ENCODE measurements around the gene SEC14L5. TPM values are rescaled to one million over a fixed set of nuclear protein-coding genes. Genes with fewer than 3 reads are reported as not detected.

The SEC14L5 gene
- polyA plus RNA-seq, 1 experiment, result 0.05 TPM

DNA sequence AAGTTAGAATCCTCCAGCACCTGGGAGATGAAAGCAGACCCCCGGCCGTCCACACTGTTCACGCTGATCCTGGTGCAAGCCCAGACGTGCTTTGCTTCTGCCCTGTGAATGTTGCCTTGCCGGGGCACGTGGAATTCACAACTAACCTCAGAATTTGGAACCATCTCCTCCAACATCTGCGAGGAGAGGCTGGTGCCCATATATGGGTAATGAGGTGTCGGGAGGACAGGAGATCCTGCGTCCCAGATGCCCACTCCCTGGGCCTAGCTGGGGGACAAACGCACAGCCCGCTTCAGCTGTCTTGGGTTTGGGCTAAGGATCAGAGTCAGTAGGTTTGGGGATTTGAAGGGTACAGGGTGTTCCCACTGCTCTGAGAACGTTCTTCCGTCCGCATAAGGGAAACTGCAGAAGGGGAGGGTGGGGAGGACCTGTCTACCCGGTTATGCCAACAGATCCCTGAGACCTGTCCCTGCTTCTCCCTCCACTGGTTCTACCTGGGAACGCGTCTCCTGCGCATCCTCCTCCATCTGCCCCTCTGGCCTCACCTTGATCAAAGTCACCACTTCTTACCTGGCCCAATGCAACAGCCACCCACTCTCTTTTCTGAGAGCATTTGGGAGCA is 35.3 kb upstream of the SEC14L5 start:
- CTCF ChIA-PET, result no interaction called here
- Histone ChIP-seq H3K9me3 (ENCODE audit: control insufficient read depth, insufficient read depth, low read length) (peaks cover 15% of the 10 kb centered on the region), H3K27me3 (ENCODE audit: control insufficient read depth, insufficient read depth, low read length) (peaks cover 2% of the 10 kb centered on the region), H3K4me3 (ENCODE audit: low read depth, low read length) (no peak overlapping the region), H3K27ac (ENCODE audit: low read depth, low read length) (no peak overlapping the region)
- POLR2A ChIA-PET, result no interaction called here
- DNase-seq (ENCODE audit: low read depth, low spot score), result no peak
- TF ChIP-seq, protein P1, sequence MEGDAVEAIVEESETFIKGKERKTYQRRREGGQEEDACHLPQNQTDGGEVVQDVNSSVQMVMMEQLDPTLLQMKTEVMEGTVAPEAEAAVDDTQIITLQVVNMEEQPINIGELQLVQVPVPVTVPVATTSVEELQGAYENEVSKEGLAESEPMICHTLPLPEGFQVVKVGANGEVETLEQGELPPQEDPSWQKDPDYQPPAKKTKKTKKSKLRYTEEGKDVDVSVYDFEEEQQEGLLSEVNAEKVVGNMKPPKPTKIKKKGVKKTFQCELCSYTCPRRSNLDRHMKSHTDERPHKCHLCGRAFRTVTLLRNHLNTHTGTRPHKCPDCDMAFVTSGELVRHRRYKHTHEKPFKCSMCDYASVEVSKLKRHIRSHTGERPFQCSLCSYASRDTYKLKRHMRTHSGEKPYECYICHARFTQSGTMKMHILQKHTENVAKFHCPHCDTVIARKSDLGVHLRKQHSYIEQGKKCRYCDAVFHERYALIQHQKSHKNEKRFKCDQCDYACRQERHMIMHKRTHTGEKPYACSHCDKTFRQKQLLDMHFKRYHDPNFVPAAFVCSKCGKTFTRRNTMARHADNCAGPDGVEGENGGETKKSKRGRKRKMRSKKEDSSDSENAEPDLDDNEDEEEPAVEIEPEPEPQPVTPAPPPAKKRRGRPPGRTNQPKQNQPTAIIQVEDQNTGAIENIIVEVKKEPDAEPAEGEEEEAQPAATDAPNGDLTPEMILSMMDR (IDR thresholded peaks at IDR 0.05; ENCODE audit: low read depth, low read length), result no peak

DNA sequence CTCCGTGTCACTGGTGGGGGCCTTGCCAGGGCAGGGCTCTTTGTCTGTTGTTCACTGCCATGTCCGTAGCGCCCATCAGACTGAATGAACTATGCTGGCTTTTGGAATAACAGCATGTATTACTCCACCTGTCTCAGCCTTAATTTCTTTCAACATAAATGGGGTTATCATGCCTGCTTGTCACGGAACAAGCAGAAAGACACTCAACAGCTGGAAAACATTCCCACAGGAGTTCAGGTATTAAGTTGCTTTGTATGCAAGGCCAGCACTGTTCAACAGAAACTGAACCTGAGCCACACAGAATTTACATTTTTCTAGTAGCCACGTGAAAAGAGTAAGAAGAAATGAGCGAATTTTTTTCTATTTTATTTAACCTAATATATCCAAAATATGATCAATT is 34.3 kb upstream of the SEC14L5 start:
- POLR2A ChIA-PET, result no interaction called here

DNA sequence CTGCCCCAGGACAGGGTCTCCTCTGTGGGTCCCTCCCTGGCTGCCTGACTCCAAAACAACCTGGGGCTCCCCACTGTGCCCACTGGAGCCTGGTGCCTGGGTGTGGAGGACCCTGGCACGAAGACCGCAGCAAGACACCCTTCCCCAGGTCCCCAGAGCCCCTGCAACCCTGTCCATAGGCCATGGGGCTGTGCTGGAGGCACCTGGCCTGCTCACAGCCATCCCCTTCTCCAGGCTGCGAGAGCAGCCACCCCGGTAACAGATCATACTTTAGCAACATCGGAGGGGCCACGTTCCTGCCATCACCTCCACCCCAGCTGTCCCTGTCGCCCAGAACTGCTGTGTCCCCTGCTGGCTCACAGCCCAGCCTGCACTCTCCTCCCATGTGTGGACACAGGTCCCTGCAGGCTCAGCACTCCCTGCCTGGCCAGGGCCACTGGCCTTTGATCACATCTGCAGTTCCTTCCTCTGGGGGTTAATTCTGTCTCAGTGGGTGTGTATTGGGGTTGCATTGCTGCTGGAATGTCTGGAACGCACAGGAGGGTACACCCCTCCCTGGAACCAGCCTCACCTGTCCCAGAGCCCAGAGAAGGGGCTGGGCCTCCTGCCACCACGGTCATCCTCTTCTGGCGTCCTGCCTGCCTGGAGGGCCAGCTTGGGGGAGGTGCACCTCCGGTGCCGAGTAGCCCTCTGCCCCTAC is 33.4 kb upstream of the SEC14L5 start:
- peaks cover 2% of the 10 kb centered on the region for H3K27me3 ChIP-seq (ENCODE audit: control insufficient read depth, insufficient read depth, low read length)
- H3K27ac ChIP-seq (ENCODE audit: low read depth, low read length), result no peak overlapping the region
- peaks cover 21% of the 10 kb centered on the region for H3K9me3 ChIP-seq (ENCODE audit: control insufficient read depth, insufficient read depth, low read length)
- no peak for DNase-seq (ENCODE audit: low read depth, low spot score)
- TF ChIP-seq, protein P1 (IDR thresholded peaks at IDR 0.05; ENCODE audit: low read depth, low read length), result no peak
- POLR2A ChIA-PET, result no interaction called here
- no peak overlapping the region for H3K4me3 ChIP-seq (ENCODE audit: low read depth, low read length)
- CTCF ChIA-PET, result no interaction called here

More for the DNA sequence above, 34.3 kb upstream of the SEC14L5 start:
- Histone ChIP-seq H3K4me3 (ENCODE audit: low read depth, low read length) (no peak overlapping the region), H3K27ac (ENCODE audit: low read depth, low read length) (no peak overlapping the region), H3K27me3 (ENCODE audit: control insufficient read depth, insufficient read depth, low read length) (peaks cover 2% of the 10 kb centered on the region), H3K9me3 (ENCODE audit: control insufficient read depth, insufficient read depth, low read length) (peaks cover 21% of the 10 kb centered on the region)
- CTCF ChIA-PET, result no interaction called here
- no peak for DNase-seq (ENCODE audit: low read depth, low spot score)
- TF ChIP-seq, protein P1 (IDR thresholded peaks at IDR 0.05; ENCODE audit: low read depth, low read length), result no peak

DNA sequence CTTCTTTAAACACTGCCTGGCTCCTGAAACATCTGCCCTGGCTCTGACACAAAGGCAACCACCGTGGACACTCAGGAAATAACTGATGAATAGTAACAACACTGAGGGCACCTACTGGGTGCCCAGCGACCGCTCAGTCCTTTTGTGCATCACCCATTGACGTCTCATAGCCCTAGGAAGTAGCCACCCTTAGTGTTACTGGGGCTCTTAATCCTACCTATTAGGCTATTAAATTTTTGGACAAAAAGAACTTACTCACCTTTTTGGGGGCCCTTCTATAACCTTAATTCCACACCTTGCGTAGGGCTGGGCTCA is 32.9 kb upstream of the SEC14L5 start:
- ChIA-PET CTCF (no interaction called here), POLR2A (no interaction called here)
- Histone ChIP-seq H3K27me3 (ENCODE audit: control insufficient read depth, insufficient read depth, low read length) (peaks cover 2% of the 10 kb centered on the region), H3K9me3 (ENCODE audit: control insufficient read depth, insufficient read depth, low read length) (peaks cover 21% of the 10 kb centered on the region), H3K27ac (ENCODE audit: low read depth, low read length) (no peak overlapping the region), H3K4me3 (ENCODE audit: low read depth, low read length) (no peak overlapping the region)
- TF ChIP-seq, protein P1 (IDR thresholded peaks at IDR 0.05; ENCODE audit: low read depth, low read length), result no peak
- no peak for DNase-seq (ENCODE audit: low read depth, low spot score)

DNA sequence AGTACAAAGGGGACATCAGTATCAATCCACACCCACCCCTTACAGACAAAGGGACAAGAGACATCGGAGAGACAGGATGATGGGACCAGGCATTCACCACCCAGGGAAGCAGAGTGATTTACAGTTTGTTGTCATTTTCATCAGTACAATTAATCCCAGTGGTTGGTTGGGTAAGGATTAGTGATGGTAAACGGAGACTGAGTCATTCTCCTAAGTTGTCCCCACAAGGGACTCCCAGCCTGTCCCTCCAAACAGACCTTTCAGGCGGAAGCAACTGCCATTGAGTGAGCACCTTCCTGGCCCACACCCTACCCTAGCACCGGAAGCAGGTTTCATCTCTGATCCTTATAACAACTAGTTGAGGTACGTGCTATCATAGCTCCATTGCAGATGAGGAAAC is 32.3 kb upstream of the SEC14L5 start:
- TF ChIP-seq, protein P1 (IDR thresholded peaks at IDR 0.05; ENCODE audit: low read depth, low read length), result no peak
- ChIA-PET POLR2A (no interaction called here), CTCF (no interaction called here)
- Histone ChIP-seq H3K27ac (ENCODE audit: low read depth, low read length) (no peak overlapping the region), H3K9me3 (ENCODE audit: control insufficient read depth, insufficient read depth, low read length) (peaks cover 21% of the 10 kb centered on the region), H3K4me3 (ENCODE audit: low read depth, low read length) (no peak overlapping the region), H3K27me3 (ENCODE audit: control insufficient read depth, insufficient read depth, low read length) (peaks cover 2% of the 10 kb centered on the region)
- DNase-seq (ENCODE audit: low read depth, low spot score), result no peak

Measured in AG04450 (cell line).